Right cardiac atrium (tissue), 5 donors: ENCODE measurements around the gene PMEPA1. TPM values are rescaled to one million over a fixed set of nuclear protein-coding genes. Genes with fewer than 3 reads are reported as not detected.

Experiments
- polyA plus RNA-seq: library from polyadenylated mRNA; stranded (reverse); fragments of 200-250 nt; gene quantifications from one replicate; pipeline ENCODE4 v1.2.3, GENCODE V29; 2013
- total RNA-seq, 4 donors: library from RNA; stranded (reverse); fragmentation: NEBNext Ultra II Directional; extraction: Animal tissue kit (Norgen Biotek cat#: 25700); gene quantifications; one replicate each; pipeline ENCODE4 v1.2.1, GENCODE V29; 2021
- donor health status: healthy with polysubstance abuse.
- donor health status: DM: no; HTN: yes; CAD: no.
- donor health status: DM: no; HTN: no; CAD: no.
- donor health status: DM: no; HTN: yes; CAD: no; lungs with severe emphysema.
- donor health status: DM: yes; HTN: yes; CAD: no.

PMEPA1 gene
- total and polyA plus RNA-seq, 5 donors, result 17.3 to 82.0 (median 37.5) TPM

Other genes starting within 250 kb of the PMEPA1 start
- not detected for gene CTCFL, start 184.9 kb downstream of the PMEPA1 start, total RNA-seq
- not detected for gene CTCFL, start 184.9 kb downstream of the PMEPA1 start, polyA plus RNA-seq
- 1 to 10 TPM in 1 of 4 donors, under 1 TPM in 3; 0.25 to 4.1 (median 0.61) TPM for gene PCK1, start 148.9 kb downstream of the PMEPA1 start, total RNA-seq
- gene PCK1, start 148.9 kb downstream of the PMEPA1 start, polyA plus RNA-seq, result 1.0 TPM
- under 1 TPM in 2 of 4 donors, not detected in 2; 0.23 to 0.38 TPM for gene ZBP1, start 89.6 kb downstream of the PMEPA1 start, total RNA-seq
- gene ZBP1, start 89.6 kb downstream of the PMEPA1 start, polyA plus RNA-seq, result 0.16 TPM